Peyer's patch (tissue), 4 donors: ENCODE measurements around the gene CRTAC1. TPM values are rescaled to one million over a fixed set of nuclear protein-coding genes. Genes with fewer than 3 reads are reported as not detected.

Experiments used
- DNase-seq, 3 donors: peaks; one replicate each; pipeline ENCODE4 v3.0.0-alpha.2; 2017 to 2019
- H3K27ac ChIP-seq, 4 donors: fragments of 200-600 bp; sonication (generic); one replicate each; pipeline ENCODE4 v1.5.1; 2016 to 2019
- H3K27me3 ChIP-seq, 2 donors: fragments of 200-600 bp; sonication (generic); one replicate each; pipeline ENCODE4 v1.5.1; 2019
- H3K36me3 ChIP-seq, 3 donors: fragments of 200-600 bp; sonication (generic); one replicate each; pipeline ENCODE4 v1.5.1; 2016 to 2019
- H3K4me1 ChIP-seq, 4 donors: fragments of 200-600 bp; sonication (generic); one replicate each; pipeline ENCODE4 v1.5.1; 2016 to 2019
- H3K4me3 ChIP-seq, 4 donors: fragments of 200-600 bp; sonication (generic); 1 replicate in 3 of 4; 2 replicates in 1 of 4; pipeline ENCODE4 v1.5.1; 2016 to 2019; ENCODE audit warnings: mild to moderate bottlenecking in 1 of 4
- H3K9me3 ChIP-seq, 4 donors: fragments of 200-600 bp; sonication (generic); one replicate each; pipeline ENCODE4 v1.5.1; 2016 to 2019; ENCODE audit warnings: mild to moderate bottlenecking in 1 of 4
- CTCF ChIP-seq, 6 experiments: fragments of 450-650 bp in 4 of 6; fragments of 200-600 bp in 2 of 6; sonication (generic) in 1 of 6; IDR thresholded peaks; one replicate each; pipeline ENCODE4 v1.5.1; 2017 to 2019; ENCODE audit warnings: antibody characterized with exemption in 6 of 6, mild to moderate bottlenecking in 3 of 6, moderate library complexity in 1 of 6
- POLR2A ChIP-seq, 2 donors: fragments of 450-650 bp; IDR thresholded peaks; one replicate each; pipeline ENCODE4 v1.5.1; 2017; ENCODE audit warnings: antibody characterized with exemption in 2 of 2, mild to moderate bottlenecking in 2 of 2, moderate library complexity in 2 of 2
- total RNA-seq, 4 donors: library from RNA; depleted of rRNA; stranded (reverse); fragments of >200 nt; gene quantifications; one replicate each; pipeline ENCODE4 v1.1.0, GENCODE V29; 2016

CRTAC1 gene
- total RNA-seq, 4 donors from 2014 or later: 0.53 TPM; not detected in 3

- TF ChIP-seq CTCF (IDR thresholded peaks at IDR 0.05) (no peak), POLR2A (IDR thresholded peaks at IDR 0.05) (no peak)
- Histone ChIP-seq H3K4me1 (no peaks in the 10 kb centered on the region), H3K36me3 (no peaks in the 10 kb centered on the region), H3K9me3 (no peaks in the 10 kb centered on the region), H3K4me3 (no peak overlapping the region), H3K27ac (no peak overlapping the region), H3K27me3 (no peaks in the 10 kb centered on the region)
- no peak for DNase-seq
These were observed 48.6 kb downstream of the CRTAC1 start for GRCh38 chr10:97981816-97982215.

DNA sequence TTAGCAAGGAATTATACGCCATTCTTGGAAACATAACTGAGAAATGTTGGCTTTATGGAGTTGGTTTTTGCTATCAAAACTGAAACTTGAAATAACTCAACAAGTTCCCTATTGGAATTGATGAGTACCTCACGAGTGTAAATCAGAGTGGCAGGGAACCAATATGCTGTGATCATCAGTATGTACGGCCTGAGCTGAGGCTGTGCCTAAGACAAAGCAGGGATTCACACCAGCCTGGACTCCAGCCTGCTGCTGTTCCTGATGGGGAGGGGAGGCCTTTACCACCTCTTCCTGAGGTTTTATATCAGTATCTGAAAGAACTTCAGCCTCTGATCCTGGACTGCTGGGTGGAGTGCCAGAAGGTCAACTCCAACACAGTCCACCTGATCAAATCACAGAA is 52.7 kb downstream of the CRTAC1 start:
- Histone ChIP-seq H3K9me3 (no peaks in the 10 kb centered on the region), H3K27ac (no peak overlapping the region), H3K4me1 (no peaks in the 10 kb centered on the region), H3K4me3 (no peak overlapping the region), H3K27me3 (no peaks in the 10 kb centered on the region), H3K36me3 (no peaks in the 10 kb centered on the region)
- TF ChIP-seq CTCF (IDR thresholded peaks at IDR 0.05) (no peak), POLR2A (IDR thresholded peaks at IDR 0.05) (no peak)
- no peak for DNase-seq

GRCh38 chr10:97975598-97975997 is 54.8 kb downstream of the CRTAC1 start:
- Histone ChIP-seq H3K4me1 (no peaks in the 10 kb centered on the region), H3K27me3 (no peaks in the 10 kb centered on the region), H3K4me3 (no peak overlapping the region), H3K36me3 (no peaks in the 10 kb centered on the region), H3K27ac (no peak overlapping the region), H3K9me3 (no peaks in the 10 kb centered on the region)
- no peak for DNase-seq
- TF ChIP-seq POLR2A (IDR thresholded peaks at IDR 0.05) (no peak), CTCF (IDR thresholded peaks at IDR 0.05) (no peak)

DNA sequence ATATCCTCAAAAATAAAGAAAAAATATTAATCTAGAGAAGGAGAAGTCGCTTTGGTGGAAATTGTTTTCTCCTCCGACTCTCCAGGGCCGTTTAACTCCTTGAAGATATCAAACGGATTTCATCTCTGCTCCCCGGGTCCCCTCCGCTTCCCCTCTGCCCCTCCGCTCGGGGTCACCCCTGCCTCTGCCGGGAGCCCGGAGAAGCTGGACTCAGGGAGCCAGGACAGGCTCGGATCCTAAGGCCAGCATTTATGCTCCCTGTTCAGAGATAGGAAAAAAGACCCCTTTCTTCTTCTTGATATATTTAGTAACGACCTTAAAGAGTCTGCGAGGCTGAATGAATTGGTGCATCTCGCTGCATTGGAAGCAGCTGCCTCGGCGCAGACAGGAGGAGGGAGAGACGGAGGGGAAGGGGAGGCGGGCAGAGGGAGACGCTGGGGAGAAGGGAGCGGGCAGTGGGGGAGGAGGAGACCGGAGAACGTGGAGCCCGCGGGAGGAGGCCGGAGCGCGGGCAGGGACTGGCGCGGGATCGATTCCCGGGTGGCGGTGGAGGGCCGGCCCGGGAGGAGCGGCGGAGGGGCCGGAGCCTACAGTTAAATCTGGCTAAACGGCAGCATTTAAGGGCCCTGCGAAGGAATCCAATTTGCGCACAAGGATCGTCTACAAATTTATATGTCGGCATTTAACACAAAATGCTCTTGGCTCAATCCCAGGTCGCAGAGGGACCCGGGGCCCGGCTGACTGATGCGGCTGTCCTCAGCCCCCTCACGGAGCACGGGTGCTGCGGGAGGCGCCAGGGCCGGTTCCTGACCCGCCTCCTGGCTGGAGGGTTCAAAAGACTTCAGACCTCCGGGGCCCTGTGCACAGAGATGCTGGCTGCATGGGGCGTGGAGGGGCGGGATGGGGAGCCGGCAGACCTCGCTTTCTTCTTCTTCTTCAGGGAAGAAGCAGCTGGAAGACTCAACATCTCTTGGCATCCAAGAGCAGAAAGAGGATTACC is 55.6 kb downstream of the CRTAC1 start:
- TF ChIP-seq CTCF (IDR thresholded peaks at IDR 0.05) (no peak), POLR2A (IDR thresholded peaks at IDR 0.05) (no peak)
- Histone ChIP-seq H3K9me3 (no peaks in the 10 kb centered on the region), H3K36me3 (no peaks in the 10 kb centered on the region), H3K27me3 (no peaks in the 10 kb centered on the region), H3K27ac (no peak overlapping the region), H3K4me3 (no peak overlapping the region), H3K4me1 (no peaks in the 10 kb centered on the region)
- no peak for DNase-seq

- Histone ChIP-seq H3K27ac (no peak overlapping the region), H3K36me3 (no peaks in the 10 kb centered on the region), H3K9me3 (no peaks in the 10 kb centered on the region), H3K4me1 (no peaks in the 10 kb centered on the region), H3K27me3 (no peaks in the 10 kb centered on the region), H3K4me3 (no peak overlapping the region)
- no peak for TF ChIP-seq POLR2A (IDR thresholded peaks at IDR 0.05)
- no peak for TF ChIP-seq CTCF (IDR thresholded peaks at IDR 0.05)
- DNase-seq: no peak
These were observed 56.3 kb downstream of the CRTAC1 start for GRCh38 chr10:97974100-97974499.
